Epithelial cell of proximal tubule (primary cell): ENCODE data around the gene RASGRF1. TPM values are rescaled to one million over a fixed set of nuclear protein-coding genes. Genes with fewer than 3 reads are reported as not detected.

Experiments used
- DNase-seq: peaks from one replicate; pipeline ENCODE4 v3.0.0-alpha.2; 2011; ENCODE audit warnings: low read depth
- H3K4me3 ChIP-seq: 2 replicates; pipeline ENCODE4 v1.5.1; 2011; ENCODE audit warnings: low read depth, mild to moderate bottlenecking, low read length
- CTCF ChIP-seq: conservative IDR thresholded peaks from 2 replicates; pipeline ENCODE4 v1.5.1; 2012; ENCODE audit warnings: low read depth, mild to moderate bottlenecking, low read length
- total RNA-seq: library from RNA; depleted of rRNA; stranded (reverse); fragments of >200 nt; gene quantifications from 2 replicates; pipeline ENCODE4 v1.2.3, GENCODE V29; 2015

RASGRF1 gene
- total RNA-seq, 1 donor from 2014 or later, result 5.9 TPM

- no peak for DNase-seq
- no peak overlapping the region for H3K4me3 ChIP-seq
- no peak for TF ChIP-seq CTCF
Observed at GRCh38 chr15:79003896-79004295, 86.7 kb downstream of the RASGRF1 start.

GRCh38 chr15:79003301-79003700, 87.3 kb downstream of the RASGRF1 start:
- no peak for TF ChIP-seq CTCF
- no peak overlapping the region for H3K4me3 ChIP-seq
- DNase-seq, result no peak

- peak; percentile 39 for TF ChIP-seq CTCF
- no peak overlapping the region for H3K4me3 ChIP-seq
- no peak for DNase-seq
Observed at GRCh38 chr15:79002581-79002980, 88.0 kb downstream of the RASGRF1 start.

- DNase-seq, result no peak
- no peak for TF ChIP-seq CTCF
- H3K4me3 ChIP-seq, result no peak overlapping the region
Observed at GRCh38 chr15:78999636-79000035, 90.9 kb downstream of the RASGRF1 start.

GRCh38 chr15:78998526-78998925, 92.1 kb downstream of the RASGRF1 start:
- no peak for TF ChIP-seq CTCF
- no peak overlapping the region for H3K4me3 ChIP-seq
- DNase-seq, result no peak

- H3K4me3 ChIP-seq, result no peak overlapping the region
- no peak for TF ChIP-seq CTCF
- DNase-seq, result no peak
Observed at GRCh38 chr15:78997981-78998499, 92.5 kb downstream of the RASGRF1 start.

GRCh38 chr15:78996894-78997275, 93.7 kb downstream of the RASGRF1 start:
- H3K4me3 ChIP-seq, result no peak overlapping the region
- no peak for TF ChIP-seq CTCF
- DNase-seq, result no peak
